ENCODE measurements around the gene NKPD1.

Gene NKPD1

GRCh38 chr19:45112111-45112827 lies 48.5 kb downstream of the NKPD1 start:
- ChIA-PET CTCF (interaction anchor here (1.6 to 2.6 kb wide), 2 partner anchors 10 to 13 kb away, joined by 8 to 15 read pairs; no protein-coding TSS in a partner anchor), POLR2A (no interaction called here)
- no peak for DNase-seq (ENCODE audit: extremely low spot score)
- TF ChIP-seq CTCF (IDR thresholded peaks at IDR 0.05; ENCODE audit: control extremely low read depth, extremely low read depth, low read depth, missing control alignments), result no peak
